Fibroblast of skin of right biceps (primary cell): ENCODE measurements around the gene MTCL3.
"Not testable (repeated sequence)": the region's sequence is repeated elsewhere in the genome, so short reads cannot be mapped to it uniquely, and the experiment has no call there.

ENCODE experiments used
- DNase-seq: peaks from one replicate; pipeline ENCODE4 v3.0.0-alpha.2; 2013

The MTCL3 gene

GRCh38 chr6:127464881-127465459 lies 54.2 kb downstream of the MTCL3 start:
- peak; percentile 67 for DNase-seq

- peak; percentile 86 for DNase-seq
Observed at GRCh38 chr6:127464161-127464880, 54.8 kb downstream of the MTCL3 start.

DNA sequence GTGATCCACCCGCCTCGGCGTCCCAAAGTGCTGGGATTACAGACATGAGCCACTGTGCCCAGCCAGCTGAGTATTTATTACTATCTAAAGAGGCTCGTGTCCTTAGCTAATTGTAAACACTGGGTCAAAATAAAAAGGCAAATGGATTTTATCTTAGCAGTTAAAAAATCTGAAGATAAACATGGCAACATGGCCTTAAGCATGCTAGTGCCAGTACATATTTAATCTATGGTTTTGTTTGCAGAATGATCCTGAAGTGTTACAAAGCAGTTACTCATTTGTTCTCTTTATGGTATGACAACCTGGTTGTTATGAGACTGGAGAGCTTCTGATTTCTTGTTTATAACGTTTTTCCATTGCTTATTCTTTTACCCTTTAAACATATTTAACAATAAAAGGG lies 56.1 kb downstream of the MTCL3 start:
- DNase-seq = no peak

DNA sequence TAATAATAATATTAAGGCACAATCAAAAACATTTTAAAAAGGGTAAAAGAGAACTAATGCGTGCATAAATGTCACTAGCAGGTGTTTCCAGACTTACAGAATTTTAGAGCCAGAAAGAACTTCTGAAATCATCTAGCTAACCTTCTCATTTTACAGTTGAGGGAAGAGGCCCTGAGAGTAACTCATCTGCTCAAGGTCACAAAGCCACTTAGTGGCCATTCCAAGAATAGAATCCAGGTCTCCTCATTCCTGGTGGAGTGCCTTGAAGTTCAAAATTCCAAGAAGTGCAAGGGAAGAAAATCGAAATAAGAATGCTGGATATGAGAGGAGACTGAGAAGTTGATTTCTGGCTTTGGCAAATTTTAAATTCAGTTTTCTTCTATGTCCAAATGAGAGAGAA lies 56.8 kb downstream of the MTCL3 start:
- no peak for DNase-seq

DNA sequence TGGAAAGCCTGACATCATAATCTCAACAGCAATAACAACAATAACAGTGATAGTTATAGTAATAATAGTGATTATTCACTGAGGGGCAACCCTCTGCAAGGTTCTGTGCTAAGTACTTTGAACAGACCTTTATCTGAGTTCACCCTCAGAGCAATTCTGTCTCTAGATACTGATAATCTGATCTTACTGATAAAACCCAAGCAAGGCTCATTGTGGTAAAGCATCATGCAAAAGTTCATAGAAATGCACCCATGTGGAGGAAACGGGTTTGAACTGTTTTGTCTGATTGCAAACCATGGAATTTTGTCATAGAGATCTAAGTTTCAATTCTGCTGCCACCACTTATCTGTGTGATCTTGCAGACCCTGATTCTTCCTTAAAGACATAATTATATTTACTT lies 58.7 kb downstream of the MTCL3 start:
- DNase-seq = no peak

DNA sequence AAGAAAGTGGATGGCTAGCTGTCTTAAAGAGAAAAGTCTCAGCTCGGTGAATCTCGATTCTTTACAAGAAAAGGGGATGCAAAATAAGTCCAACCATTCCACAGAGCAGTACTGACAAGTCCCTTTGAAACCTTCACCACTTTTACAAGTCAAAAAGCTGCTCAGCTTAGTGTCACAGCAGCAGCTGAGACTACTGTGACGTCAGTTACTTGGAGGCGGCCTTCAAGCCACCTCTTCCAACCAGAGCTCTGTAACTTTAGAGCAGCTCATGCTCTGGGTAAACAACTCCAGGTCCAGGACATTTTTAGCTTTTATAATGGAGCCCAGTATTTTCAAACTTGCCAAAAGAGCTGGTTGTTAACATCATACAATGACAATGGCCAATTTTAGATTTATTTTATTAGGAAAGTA lies 59.9 kb downstream of the MTCL3 start, which contains the start of gene KIAA0408:
Gene KIAA0408, minus strand, starts transcription at position 159 of the 411 bp plus-strand sequence. CDS start 5,408 bp downstream, outside the sequence.
- DNase-seq = peak; percentile 63

- no peak for DNase-seq
Observed at GRCh38 chr6:127458817-127459216, 60.3 kb downstream of the MTCL3 start.

GRCh38 chr6:127458222-127458621 lies 60.9 kb downstream of the MTCL3 start:
- no peak for DNase-seq

GRCh38 chr6:127457456-127458064 lies 61.6 kb downstream of the MTCL3 start:
- peak; percentile 75 for DNase-seq

DNA sequence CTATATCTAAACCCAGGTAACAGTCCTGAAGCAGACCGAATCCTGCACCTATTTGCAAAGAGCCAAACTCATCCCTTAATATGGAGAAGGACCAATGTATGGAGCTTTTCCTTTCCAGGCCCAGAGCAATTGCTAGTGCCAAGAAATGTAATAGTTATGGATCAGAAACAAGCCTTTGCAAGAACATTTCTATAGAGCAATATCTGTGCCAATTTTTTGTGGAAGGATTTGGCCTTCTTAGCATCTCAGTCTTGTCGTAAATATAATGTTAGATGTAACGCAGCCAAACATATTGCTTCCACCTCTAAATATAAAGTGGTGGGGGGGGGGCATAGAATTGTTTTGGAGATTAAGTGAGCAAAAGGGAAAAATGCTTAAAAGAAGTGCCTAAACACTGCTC lies 62.7 kb downstream of the MTCL3 start:
- DNase-seq = no peak

DNA sequence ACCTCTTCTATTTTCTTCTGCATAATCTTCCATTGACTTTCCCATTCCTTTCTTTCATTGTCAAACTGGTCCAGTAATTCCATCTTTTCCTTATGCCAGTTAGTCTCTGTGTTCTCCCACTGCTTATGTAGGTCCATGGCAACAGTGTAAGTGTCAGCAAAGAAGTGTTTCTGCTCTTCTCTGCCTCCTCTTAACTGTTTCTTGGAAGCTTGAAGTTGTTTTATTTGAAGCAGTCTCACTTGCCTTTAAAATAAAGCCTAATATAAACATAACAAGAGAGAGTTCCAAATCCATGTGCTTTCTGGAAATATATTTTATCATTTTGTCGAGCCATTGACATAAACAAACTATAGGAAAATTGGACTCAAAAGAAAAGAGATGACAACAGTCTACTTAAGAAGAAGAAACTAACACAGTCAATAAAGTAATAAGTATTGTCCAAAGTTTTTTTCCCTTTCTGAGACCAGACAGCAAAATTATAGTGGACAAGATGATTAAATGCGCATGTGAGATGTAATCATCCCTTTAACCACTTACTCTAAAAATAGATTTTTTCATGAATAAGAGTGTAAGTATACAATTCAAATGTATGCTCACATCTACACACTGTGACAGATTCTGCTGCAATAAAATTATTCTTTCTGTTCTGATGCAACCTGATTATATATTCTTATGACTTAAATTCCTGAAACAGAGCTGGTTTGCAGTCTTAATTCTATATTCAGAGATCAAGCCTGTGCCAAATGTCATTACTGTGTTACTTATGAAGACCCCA lies 65.1 kb downstream of the MTCL3 start:
- DNase-seq = no peak

DNA sequence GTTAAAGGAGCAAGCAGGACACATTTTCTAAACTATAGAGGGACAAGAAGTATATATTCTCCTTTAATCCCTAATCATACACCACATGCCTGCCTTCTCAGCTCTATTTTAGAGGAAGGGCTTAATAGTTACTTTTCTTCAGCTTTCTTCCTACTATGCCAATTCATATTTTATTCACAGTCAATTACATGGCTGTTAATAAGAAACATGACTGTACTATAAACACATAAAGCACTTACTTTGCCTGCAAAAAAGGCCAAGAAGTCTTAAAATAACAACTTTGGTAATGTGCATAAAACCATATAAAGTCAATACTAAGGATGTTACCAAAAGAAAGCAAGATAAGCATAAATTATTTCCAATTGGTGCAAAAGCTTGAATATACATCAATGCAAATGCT lies 66.3 kb downstream of the MTCL3 start:
- no peak for DNase-seq

GRCh38 chr6:127451388-127451787 lies 67.7 kb downstream of the MTCL3 start:
- no peak for DNase-seq

DNA sequence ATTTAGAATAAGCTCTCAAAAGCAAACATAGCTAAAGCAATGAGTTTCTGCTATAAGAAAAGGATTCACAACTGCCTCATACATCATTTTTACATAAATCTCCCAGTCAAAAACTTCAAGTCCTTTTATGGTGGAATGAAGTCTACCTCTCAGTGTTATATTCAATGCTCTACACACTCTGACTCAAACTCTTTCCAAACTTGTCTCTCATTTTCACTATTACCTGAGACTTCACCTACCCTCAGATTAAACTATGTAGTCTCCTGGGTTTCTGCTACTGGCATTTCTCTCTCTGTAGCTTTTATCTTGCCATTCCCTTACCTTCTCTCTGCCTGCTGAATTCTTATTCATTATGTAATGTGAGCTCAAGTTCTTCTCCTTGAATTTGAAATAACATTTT lies 71.4 kb downstream of the MTCL3 start:
- no peak for DNase-seq

- no peak for DNase-seq
Observed at GRCh38 chr6:127446356-127446755, 72.8 kb downstream of the MTCL3 start.

GRCh38 chr6:127441881-127442280 lies 77.3 kb downstream of the MTCL3 start:
- no peak for DNase-seq

DNA sequence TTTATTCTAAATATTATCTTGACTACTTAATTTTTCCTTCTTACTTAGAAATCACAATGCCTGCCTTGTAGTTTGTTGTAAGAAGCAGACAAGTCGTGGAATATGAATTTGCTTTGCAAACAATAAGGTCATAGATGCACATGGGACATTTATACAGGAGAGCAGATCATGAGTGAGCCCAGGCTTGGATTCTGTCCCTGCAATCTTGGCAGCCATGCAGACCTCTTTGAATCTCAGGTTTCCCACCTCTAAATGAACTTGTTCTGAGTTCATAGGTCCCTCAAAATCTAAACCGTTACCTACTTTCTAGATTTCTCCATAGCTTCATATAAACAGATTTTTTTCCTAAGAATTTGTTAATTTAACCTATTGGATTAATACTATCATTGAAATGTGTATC lies 79.4 kb downstream of the MTCL3 start:
- DNase-seq = no peak

DNA sequence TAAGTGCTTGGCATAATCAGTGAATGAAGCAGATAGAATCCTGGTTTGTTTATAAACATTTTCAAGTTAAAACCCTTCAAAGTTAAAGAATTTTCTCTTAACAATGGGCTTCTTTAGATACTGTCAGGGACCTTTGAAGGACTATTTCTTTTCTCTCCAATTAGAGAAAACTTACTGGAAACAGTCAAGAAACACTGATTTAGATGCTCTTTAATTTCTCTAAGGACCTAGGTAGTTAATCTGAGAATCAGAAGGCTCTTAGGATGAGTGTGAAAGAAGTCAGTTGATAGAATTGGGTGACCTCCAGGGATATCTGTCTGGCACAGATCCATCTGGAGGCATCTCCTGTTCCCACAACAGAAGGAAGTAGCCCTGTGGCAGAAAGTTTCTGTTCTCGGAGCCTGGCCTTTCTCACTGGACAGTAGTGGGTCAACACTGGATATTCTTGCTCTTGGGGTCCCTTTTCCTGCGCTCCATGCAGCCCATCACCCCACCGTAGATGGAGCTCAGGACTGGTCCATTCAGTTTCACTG lies 82.5 kb downstream of the MTCL3 start:
- no peak for DNase-seq

DNA sequence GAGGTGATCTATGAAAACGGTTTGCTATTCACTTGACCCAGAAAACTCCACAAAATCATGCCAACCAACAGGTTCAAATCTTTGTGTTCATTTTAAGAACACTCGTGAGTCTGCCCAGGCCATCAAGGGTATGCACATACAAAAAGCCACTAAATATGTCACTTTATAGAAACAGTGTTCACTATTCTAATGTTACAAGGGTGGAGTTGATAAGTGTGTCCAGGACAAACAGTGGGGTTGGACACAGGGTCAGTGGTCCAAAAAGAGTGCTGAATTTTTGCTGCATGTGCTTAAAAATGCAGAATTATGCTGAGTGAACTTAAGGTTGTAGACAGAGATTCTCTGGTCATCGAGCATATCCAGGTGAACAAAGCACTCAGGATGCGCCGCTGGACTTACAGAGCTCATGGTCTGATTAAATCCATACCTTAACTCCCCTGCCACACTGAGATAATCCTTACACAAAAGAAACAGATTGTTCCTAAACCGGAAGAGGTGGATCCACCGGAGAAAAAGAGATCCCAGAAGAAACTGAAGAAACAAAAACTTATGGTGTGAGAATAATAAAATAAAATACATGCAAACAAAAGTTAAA lies 83.4 kb downstream of the MTCL3 start:
- DNase-seq = no peak

DNA sequence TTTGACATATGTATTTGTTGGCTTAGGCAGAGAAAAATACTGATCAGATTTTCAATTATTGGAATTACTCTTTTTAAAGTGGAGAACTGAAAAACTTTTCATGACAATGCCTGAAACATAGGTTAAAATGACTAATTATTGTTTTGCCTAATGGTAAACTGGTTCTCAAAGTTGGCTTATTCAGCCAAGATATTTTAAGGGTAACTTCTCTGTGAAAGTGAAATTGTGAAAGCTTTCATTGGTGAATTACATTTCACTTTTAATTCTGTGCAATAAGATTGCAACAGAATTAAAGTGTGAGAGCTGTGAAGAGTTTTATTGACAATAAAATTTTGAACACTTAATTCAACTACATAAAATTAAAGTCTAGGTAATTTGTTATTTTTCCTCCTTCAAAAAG lies 84.5 kb downstream of the MTCL3 start:
- DNase-seq = no peak

- not testable (repeated sequence) for DNase-seq
Observed at GRCh38 chr6:127428562-127428961, 90.6 kb downstream of the MTCL3 start.

DNA sequence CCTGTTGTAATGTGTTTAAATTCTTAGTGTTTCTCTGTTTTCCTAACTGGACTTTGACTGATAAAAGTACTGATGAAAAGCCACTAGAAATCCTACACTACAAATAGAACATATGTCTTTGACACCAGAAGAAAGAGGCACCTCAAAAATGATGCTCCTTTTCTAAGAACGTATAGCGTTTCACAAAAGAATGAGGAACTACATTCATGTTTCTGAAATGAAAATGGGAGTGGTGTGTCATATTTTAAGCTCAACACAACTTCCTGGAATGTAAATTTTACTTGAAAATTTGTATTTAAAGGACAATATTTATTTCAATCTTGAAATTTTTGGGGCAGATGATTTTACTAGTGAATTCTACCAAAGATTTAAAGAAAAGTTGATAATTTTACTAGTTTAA lies 95.2 kb downstream of the MTCL3 start:
- DNase-seq = no peak
